Activated T-helper 1 cell treated with anti-CD3 and anti-CD28 coated beads, Interleukin-12 subunit alpha, Interleukin-12 subunit beta, Interleukin-2, Interleukin-4 antibody, amounts not matched to agents 30 ng/mL and 10 ng/mL and 1 ng/mL, durations not matched to agents 14 hours and 24 hours and 36 hours (primary cell): ENCODE data around the gene DUSP9. TPM values are rescaled to one million over a fixed set of nuclear protein-coding genes. Genes with fewer than 3 reads are reported as not detected.

Source experiments
- total RNA-seq: library from RNA; stranded (reverse); gene quantifications from 2 replicates; pipeline ENCODE4 v1.2.3, GENCODE V29; 2022

Gene DUSP9
- total RNA-seq, 1 donor from 2014 or later: 0.10 TPM

Other genes with a start within 250 kb of the DUSP9 start
- not detected in 2 replicates for gene PNMA6E, start 245.9 kb upstream of the DUSP9 start, total RNA-seq
- 2.4 and 2.5 TPM in 2 replicates for gene ZFP92, start 235.7 kb upstream of the DUSP9 start, total RNA-seq
- 0.83 and 1.3 TPM in 2 replicates for gene TREX2, start 201.1 kb upstream of the DUSP9 start, total RNA-seq
- 62.7 and 68.2 TPM in 2 replicates for gene HAUS7, start 176.6 kb upstream of the DUSP9 start, total RNA-seq
- not detected in 2 replicates for gene BGN, start 152.2 kb upstream of the DUSP9 start, total RNA-seq
- 0.05 TPM in 1 of 2 replicates, not detected in the other for gene ATP2B3, start 129.6 kb upstream of the DUSP9 start, total RNA-seq
- 28.0 and 29.3 TPM in 2 replicates for gene CCNQ, start 48.1 kb upstream of the DUSP9 start, total RNA-seq
- 0.15 TPM in 1 of 2 replicates, not detected in the other for gene PNCK, start 26.6 kb downstream of the DUSP9 start, total RNA-seq
- 5.9 and 6.0 TPM in 2 replicates for gene SLC6A8, start 40.7 kb downstream of the DUSP9 start, total RNA-seq
- gene BCAP31, start 77.2 kb downstream of the DUSP9 start, total RNA-seq: 156 and 166 TPM in 2 replicates
- 8.4 TPM in 2 replicates for gene ABCD1, start 77.7 kb downstream of the DUSP9 start, total RNA-seq
- gene PLXNB3, start 117.0 kb downstream of the DUSP9 start, total RNA-seq: 0.21 and 0.81 TPM in 2 replicates
- not detected in 2 replicates for gene SRPK3, start 133.8 kb downstream of the DUSP9 start, total RNA-seq
- 68.4 and 69.7 TPM in 2 replicates for gene IDH3G, start 147.2 kb downstream of the DUSP9 start, total RNA-seq
- gene SSR4, start 147.5 kb downstream of the DUSP9 start, total RNA-seq: 281 and 285 TPM in 2 replicates
- gene PDZD4, start 183.3 kb downstream of the DUSP9 start, total RNA-seq: 0.29 and 0.44 TPM in 2 replicates
- 1.7 and 3.3 TPM in 2 replicates for gene L1CAM, start 239.0 kb downstream of the DUSP9 start, total RNA-seq